Endothelial cell of umbilical vein (primary cell): ENCODE data around the gene TMIE. TPM values are rescaled to one million over a fixed set of nuclear protein-coding genes. Genes with fewer than 3 reads are reported as not detected.

Source experiments
- BruUV-seq: library from RNA; stranded (reverse); fragments of 400-500 nt; replicated peaks from 2 replicates; lab custom pipeline; 2021; lab: Mats Ljungman, UMichigan
- CTCF ChIA-PET: fragments of 300-600, 350-600 bp; sonication (Branson Sonifier 250); formaldehyde crosslinking; loops from one replicate; lab custom pipeline; 2021; ENCODE audit warnings: antibody characterized with exemption, inconsistent platforms; lab: Charles Lee
- POLR2A ChIA-PET: fragments of 300-600, 350-600 bp; sonication (Branson Sonifier 250); formaldehyde crosslinking; loops from one replicate; lab custom pipeline; 2021; ENCODE audit warnings: antibody characterized with exemption, inconsistent platforms; lab: Charles Lee
- DNase-seq: peaks from one replicate; pipeline ENCODE4 v3.0.0-alpha.2; 2011; ENCODE audit warnings: low read depth, low spot score
- FAIRE-seq: peaks from 2 replicates; lab custom pipeline; 2011; peaks lifted over from hg19 to GRCh38; lab: Jason Lieb, UNC
- H2AFZ ChIP-seq: 2 replicates; pipeline ENCODE4 v1.6.0; 2012; ENCODE audit warnings: low read depth, low read length, control low read depth, inconsistent platforms
- H3K27ac ChIP-seq: 2 replicates; pipeline ENCODE4 v1.5.1; 2011; ENCODE audit warnings: low read depth, mild to moderate bottlenecking, control low read depth, low read length, moderate library complexity; ENCODE audit not compliant: insufficient read depth
- H3K27me3 ChIP-seq, 2 experiments: 2 replicates each; pipeline versions ENCODE4 v1.6.0 to v1.6.1; 2011; ENCODE audit warnings: low read length in 2 of 2, mixed read lengths in 1 of 2; ENCODE audit not compliant: control insufficient read depth in 2 of 2, insufficient read depth in 2 of 2
- H3K36me3 ChIP-seq, 2 experiments: 2 replicates in 1 of 2; 3 replicates in 1 of 2; pipeline ENCODE4 v1.5.1; 2011; ENCODE audit warnings: low read length in 2 of 2, mild to moderate bottlenecking in 1 of 2, moderate library complexity in 1 of 2; ENCODE audit not compliant: control insufficient read depth in 2 of 2, insufficient read depth in 2 of 2; ENCODE audit errors: extremely low read depth in 1 of 2
- H3K4me1 ChIP-seq: 3 replicates; pipeline ENCODE4 v1.5.1; 2011; ENCODE audit warnings: mild to moderate bottlenecking, low read length; ENCODE audit not compliant: control insufficient read depth, insufficient read depth; ENCODE audit errors: extremely low read depth
- H3K4me2 ChIP-seq: 2 replicates; pipeline ENCODE4 v1.6.1; 2011; ENCODE audit warnings: low read length, control low read depth, mixed read lengths; ENCODE audit not compliant: insufficient read depth
- H3K4me3 ChIP-seq, 3 experiments: fragments of 200-600 bp in 1 of 3; sonication (generic), shearing (Covaris generic) in 1 of 3; replicated peaks in 1 of 3; 2 replicates each; pipeline ENCODE4 v1.5.1; 2011 to 2016; ENCODE audit warnings: control low read depth in 3 of 3, low read length in 3 of 3, mild to moderate bottlenecking in 2 of 3, inconsistent platforms in 1 of 3, low read depth in 1 of 3, moderate library complexity in 1 of 3; ENCODE audit not compliant: insufficient read depth in 1 of 3
- H3K79me2 ChIP-seq: 2 replicates; pipeline ENCODE4 v1.6.0; 2012; ENCODE audit warnings: low read length, inconsistent platforms; ENCODE audit not compliant: control insufficient read depth, insufficient read depth
- H3K9ac ChIP-seq: replicated peaks from 2 replicates; pipeline ENCODE3; 2011; ENCODE audit warnings: low read length, control low read depth; ENCODE audit not compliant: insufficient read depth; ENCODE audit errors: extremely low read depth
- H3K9me1 ChIP-seq: replicated peaks from 3 replicates; pipeline ENCODE4 v1.6.0; 2011; ENCODE audit warnings: mild to moderate bottlenecking, low read length; ENCODE audit not compliant: control insufficient read depth, insufficient read depth; ENCODE audit errors: extremely low read depth
- H3K9me3 ChIP-seq: replicated peaks from 2 replicates; pipeline ENCODE4 v1.5.1; 2012; ENCODE audit warnings: low read length, inconsistent platforms; ENCODE audit not compliant: control insufficient read depth, insufficient read depth
- H4K20me1 ChIP-seq: replicated peaks from 2 replicates; pipeline ENCODE3; 2011; ENCODE audit warnings: mild to moderate bottlenecking, low read length; ENCODE audit not compliant: control insufficient read depth, insufficient read depth; ENCODE audit errors: extremely low read depth
- CTCF ChIP-seq, 2 donors: IDR thresholded peaks; 1 replicate in 1 of 2; 2 replicates in 1 of 2; pipeline ENCODE4 v1.5.1; 2011; ENCODE audit warnings: low read length in 2 of 2, mild to moderate bottlenecking in 2 of 2, moderate library complexity in 2 of 2, control low read depth in 1 of 2, inconsistent platforms in 1 of 2, low read depth in 1 of 2; ENCODE audit not compliant: insufficient read depth in 1 of 2; ENCODE audit errors: extremely low read depth in 1 of 2
- EZH2 ChIP-seq: IDR thresholded peaks from 2 replicates; pipeline ENCODE4 v1.6.1; 2012; ENCODE audit warnings: borderline replicate concordance, low read depth, mild to moderate bottlenecking, moderate library complexity, low read length, inconsistent platforms; ENCODE audit not compliant: severe bottlenecking
- FOS ChIP-seq: IDR thresholded peaks from 2 replicates; pipeline ENCODE4 v1.6.1; 2011; ENCODE audit warnings: mild to moderate bottlenecking, low read length, moderate library complexity, borderline replicate concordance; ENCODE audit not compliant: insufficient read depth
- GATA2 ChIP-seq: IDR thresholded peaks from 2 replicates; pipeline ENCODE4 v1.7.0; 2011; ENCODE audit warnings: low read depth, mild to moderate bottlenecking, moderate library complexity, mixed read lengths, low read length; ENCODE audit not compliant: insufficient read length, insufficient read depth
- JUN ChIP-seq: IDR thresholded peaks from 2 replicates; pipeline ENCODE4 v1.6.1; 2011; ENCODE audit warnings: borderline replicate concordance, low read depth; ENCODE audit not compliant: insufficient read length, insufficient read depth
- MAX ChIP-seq: IDR thresholded peaks from 2 replicates; pipeline ENCODE4 v1.6.1; 2011; ENCODE audit not compliant: insufficient read depth, insufficient read length
- MYC ChIP-seq: IDR thresholded peaks from one replicate; pipeline ENCODE4 v1.6.1; 2011; ENCODE audit warnings: mild to moderate bottlenecking, low read depth, low read length
- POLR2A ChIP-seq: IDR thresholded peaks from 2 replicates; pipeline ENCODE4 v1.6.1; 2012; ENCODE audit warnings: low read depth, mild to moderate bottlenecking, control low read depth, low read length
- POLR2AphosphoS5 ChIP-seq: IDR thresholded peaks from 2 replicates; pipeline ENCODE4 v1.6.1; 2012; ENCODE audit warnings: low read depth, mild to moderate bottlenecking, control low read depth, low read length, moderate library complexity; ENCODE audit not compliant: insufficient read depth
- dilution Hi-C: fragments of 300-500 bp; cut with MboI; formaldehyde crosslinking; loops from one replicate; pipeline ENCODE4 v1.15.0; 2019; ENCODE audit warnings: low sequenced_read_pairs; ENCODE audit not compliant: extremely low pct_ligation_motif_present
- intact Hi-C: fragments of 100-400 bp; cut with micrococcal nuclease; formaldehyde crosslinking; loops from one replicate; pipeline ENCODE4 v1.10.0; 2022
- polyA plus RNA-seq, 4 experiments: library from polyadenylated mRNA; depleted of rRNA in 3 of 4; stranded (reverse) in 3 of 4; unstranded in 1 of 4; fragments of >200 nt; gene quantifications; 2 replicates each; pipeline versions ENCODE4 v1.2.1 to v1.2.3, GENCODE V29; 2011 to 2012; ENCODE audit warnings: missing spikeins in 1 of 4
- total RNA-seq: library from RNA; stranded (reverse); gene quantifications from 2 replicates; pipeline ENCODE4 v1.2.3, GENCODE V29; 2021

TMIE gene
- total and polyA plus RNA-seq, 2 donors (not counting 3 experiments of a cell fraction or from before 2014, with no cell fraction given), result 0.15 to 0.27 TPM

GRCh38 chr3:46719044-46719565 is 17.9 kb downstream of the TMIE start:
- no peaks in the 10 kb centered on the region for H3K4me1 ChIP-seq
- intact Hi-C loops (no loop called here), dilution Hi-C loops (no loop called here)
- ChIA-PET POLR2A (no interaction called here), CTCF (interaction anchor here (1.0 to 2.7 kb wide), 3 partner anchors 10 to 190 kb away, joined by 4 to 6 read pairs (median 4); no protein-coding TSS in a partner anchor)
- H3K27ac ChIP-seq, result no peak overlapping the region
- no peaks in the 10 kb centered on the region for H3K9me3 ChIP-seq
- no TSS peak for BruUV-seq
- no peak overlapping the region for H3K9ac ChIP-seq
- H2AFZ ChIP-seq, result no peak overlapping the region
- no peaks in the 10 kb centered on the region for H4K20me1 ChIP-seq
- no peak for DNase-seq
- H3K9me1 ChIP-seq, result no peaks in the 10 kb centered on the region
- no peak overlapping the region for H3K4me3 ChIP-seq
- peaks cover 2 to 4% of the 10 kb centered on the region in 2 experiments for H3K27me3 ChIP-seq
- TF ChIP-seq EZH2, result no peak
- TF ChIP-seq POLR2A, result no peak
- no peak for TF ChIP-seq GATA2
- TF ChIP-seq FOS, result no peak
- TF ChIP-seq CTCF (IDR thresholded peaks at IDR 0.05; ENCODE audit: extremely low read depth in 1 of 2, insufficient read depth in 1 of 2, low read depth in 1 of 2, low read length in 2 of 2), result no peak
- TF ChIP-seq MYC, result no peak
- no peak for TF ChIP-seq JUN
- TF ChIP-seq MAX, result no peak
- no peak for TF ChIP-seq POLR2AphosphoS5
- H3K4me2 ChIP-seq, result no peak overlapping the region
- H3K79me2 ChIP-seq, result no peaks in the 10 kb centered on the region
- no peaks in the 10 kb centered on the region for H3K36me3 ChIP-seq
- no peak for FAIRE-seq
